GM12875 (cell line): Measurements from ENCODE around the gene ADGRG6.
"Not testable (repeated sequence)": the region's sequence is repeated elsewhere in the genome, so short reads cannot be mapped to it uniquely, and the experiment has no call there.

Experiments used
- H3K4me3 ChIP-seq: one replicate; pipeline ENCODE4 v1.5.1; 2011; ENCODE audit warnings: low read depth, low read length, control low read depth
- CTCF ChIP-seq: IDR thresholded peaks from 2 replicates; pipeline ENCODE4 v1.5.1; 2011; ENCODE audit warnings: low read depth, mild to moderate bottlenecking, control low read depth, inconsistent platforms, low read length, moderate library complexity, borderline replicate concordance; ENCODE audit not compliant: insufficient read depth

Gene ADGRG6

GRCh38 chr6:142279350-142280180 lies 22.2 kb upstream of the ADGRG6 start:
- no peak overlapping the region for H3K4me3 ChIP-seq
- TF ChIP-seq CTCF: no peak

GRCh38 chr6:142280265-142280664 lies 21.5 kb upstream of the ADGRG6 start:
- TF ChIP-seq CTCF: no peak
- no peak overlapping the region for H3K4me3 ChIP-seq

- H3K4me3 ChIP-seq: no peak overlapping the region
- no peak for TF ChIP-seq CTCF
These were observed 20.9 kb upstream of the ADGRG6 start for GRCh38 chr6:142280927-142281326.

GRCh38 chr6:142283138-142283537 lies 18.7 kb upstream of the ADGRG6 start:
- H3K4me3 ChIP-seq: not testable (repeated sequence)

- no peak overlapping the region for H3K4me3 ChIP-seq
- TF ChIP-seq CTCF: no peak
These were observed 17.4 kb upstream of the ADGRG6 start for GRCh38 chr6:142284419-142284818.

- TF ChIP-seq CTCF: no peak
- no peak overlapping the region for H3K4me3 ChIP-seq
These were observed 16.3 kb upstream of the ADGRG6 start for GRCh38 chr6:142285235-142286087.

GRCh38 chr6:142286088-142286409 lies 15.8 kb upstream of the ADGRG6 start:
- no peak overlapping the region for H3K4me3 ChIP-seq
- TF ChIP-seq CTCF: no peak
